ENCODE data around the gene UXT. TPM values are rescaled to one million over a fixed set of nuclear protein-coding genes. Genes with fewer than 3 reads are reported as not detected.
A peak's percentile ranks its signal among the peaks of the same experiment; 100 is the strongest.

Gene UXT
- total and polyA plus RNA-seq, 2 donors (not counting 3 experiments of a cell fraction or from before 2014, with no cell fraction given) = 91.2 to 153 TPM

GRCh38 chrX:47644557-47645091 is 14.4 kb downstream of the UXT start:
- intact Hi-C loops (cut with micrococcal nuclease) (loop anchor here (1.0 to 5.0 kb wide), 3 partner anchors 82 to 147 kb away; no protein-coding TSS in a partner anchor), dilution Hi-C loops (cut with MboI; ENCODE audit: extremely low pct_ligation_motif_present, low sequenced_read_pairs) (no loop called here)
- H3K36me3 ChIP-seq (ENCODE audit: control insufficient read depth in 2 of 2, extremely low read depth in 1 of 2, insufficient read depth in 2 of 2, low read length in 2 of 2) = peaks cover 0 to 2% of the 10 kb centered on the region in 2 experiments
- H2AFZ ChIP-seq (ENCODE audit: low read depth, low read length) = no peak overlapping the region
- ChIA-PET CTCF (interaction anchor here (0.6 to 2.2 kb wide), 13 partner anchors 14 to 147 kb away, joined by 3 to 13 read pairs (median 6); no protein-coding TSS in a partner anchor), POLR2A (no interaction called here)
- H3K27ac ChIP-seq (ENCODE audit: insufficient read depth, low read depth, low read length) = no peak overlapping the region
- no peaks in the 10 kb centered on the region for H4K20me1 ChIP-seq (replicated peaks; ENCODE audit: control insufficient read depth, extremely low read depth, insufficient read depth, low read length)
- no peaks in the 10 kb centered on the region for H3K27me3 ChIP-seq (ENCODE audit: control insufficient read depth in 2 of 2, insufficient read depth in 2 of 2, low read length in 2 of 2)
- no peaks in the 10 kb centered on the region for H3K9me1 ChIP-seq (replicated peaks; ENCODE audit: control insufficient read depth, extremely low read depth, insufficient read depth, low read length)
- DNase-seq (ENCODE audit: low read depth, low spot score) = no peak
- peaks cover 9% of the 10 kb centered on the region for H3K4me1 ChIP-seq (ENCODE audit: control insufficient read depth, extremely low read depth, insufficient read depth, low read length)
- H3K4me2 ChIP-seq (ENCODE audit: insufficient read depth, low read length) = no peak overlapping the region
- H3K4me3 ChIP-seq (replicated peaks in 1 of 3; ENCODE audit: insufficient read depth in 1 of 3, low read depth in 1 of 3, low read length in 3 of 3) = no peak overlapping the region
- no peak for FAIRE-seq
- no peaks in the 10 kb centered on the region for H3K9me3 ChIP-seq (replicated peaks; ENCODE audit: control insufficient read depth, insufficient read depth, low read length)
- BruUV-seq (replicated peaks) = no TSS peak
- TF ChIP-seq CTCF (IDR thresholded peaks at IDR 0.05; ENCODE audit: extremely low read depth in 1 of 2, insufficient read depth in 1 of 2, low read depth in 1 of 2, low read length in 2 of 2) (peak; percentile 21 to 42), MYC (IDR thresholded peaks at IDR 0.05; ENCODE audit: low read depth, low read length) (no peak), GATA2 (IDR thresholded peaks at IDR 0.05; ENCODE audit: insufficient read depth, insufficient read length, low read depth, low read length) (no peak), POLR2AphosphoS5 (IDR thresholded peaks at IDR 0.05; ENCODE audit: insufficient read depth, low read depth, low read length) (no peak), JUN (IDR thresholded peaks at IDR 0.05; ENCODE audit: borderline replicate concordance, insufficient read depth, insufficient read length, low read depth) (no peak), FOS (IDR thresholded peaks at IDR 0.05; ENCODE audit: borderline replicate concordance, insufficient read depth, low read length) (no peak)
- H3K9ac ChIP-seq (replicated peaks; ENCODE audit: extremely low read depth, insufficient read depth, low read length) = no peak overlapping the region
- peaks cover 10% of the 10 kb centered on the region for H3K79me2 ChIP-seq (ENCODE audit: control insufficient read depth, insufficient read depth, low read length)

Data from endothelial cell of umbilical vein (primary cell).